ENCODE data around the gene TYSND1.

TYSND1 gene

DNA sequence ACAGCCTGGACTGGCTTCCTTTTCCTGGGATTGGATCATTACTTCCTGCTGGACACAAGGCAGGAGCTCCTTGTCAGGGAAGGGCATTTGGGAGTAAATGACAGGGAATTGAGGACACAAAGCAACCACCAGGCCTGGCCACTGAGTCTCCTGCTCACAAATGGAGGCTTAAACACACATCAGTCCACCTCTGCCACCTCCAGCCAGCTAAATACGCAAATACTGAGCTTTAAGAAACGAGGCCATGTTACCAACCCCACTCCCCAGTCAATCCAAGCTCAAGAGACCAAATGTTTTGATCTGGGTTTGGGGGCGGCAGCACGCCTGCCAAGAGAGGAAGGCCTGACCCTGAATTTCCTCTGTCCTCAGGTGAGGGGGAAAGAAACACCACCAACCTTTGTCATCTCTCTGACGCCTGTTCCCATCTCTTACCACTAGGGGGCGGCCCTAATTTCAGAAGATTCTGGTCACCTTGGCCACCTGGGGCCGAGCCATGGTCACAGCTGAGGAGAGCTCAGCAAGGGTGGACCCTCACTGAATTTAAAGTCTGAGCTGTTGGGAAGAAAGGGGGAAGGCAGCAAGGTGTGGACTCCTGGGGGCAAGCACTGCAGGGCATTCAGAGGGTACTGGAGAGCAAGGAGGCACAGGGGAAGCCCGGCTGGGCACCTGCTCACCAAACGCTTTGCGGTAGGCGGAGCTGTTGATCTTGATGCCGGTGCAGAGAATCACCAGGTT, 30.4 kb downstream of the TYSND1 start:
- in situ Hi-C loops (cut with MboI; ENCODE audit: low sequenced_read_pairs, unreplicated experiment): no loop called here
- peak; percentile 85 for DNase-seq (ENCODE audit: low spot score)
- TF ChIP-seq CTCF (IDR thresholded peaks at IDR 0.05; ENCODE audit: borderline replicate concordance, control extremely low read depth, extremely low read depth, insufficient read depth, missing control alignments): peak; percentile 82

- in situ Hi-C loops (cut with MboI; ENCODE audit: low sequenced_read_pairs, unreplicated experiment): no loop called here
- TF ChIP-seq CTCF (IDR thresholded peaks at IDR 0.05; ENCODE audit: borderline replicate concordance, control extremely low read depth, extremely low read depth, insufficient read depth, missing control alignments): no peak
- DNase-seq (ENCODE audit: low spot score): no peak
Observed at GRCh38 chr10:70114902-70115301, 31.6 kb downstream of the TYSND1 start.

GRCh38 chr10:70112071-70112470, 34.4 kb downstream of the TYSND1 start:
- no peak for DNase-seq (ENCODE audit: low spot score)

DNA sequence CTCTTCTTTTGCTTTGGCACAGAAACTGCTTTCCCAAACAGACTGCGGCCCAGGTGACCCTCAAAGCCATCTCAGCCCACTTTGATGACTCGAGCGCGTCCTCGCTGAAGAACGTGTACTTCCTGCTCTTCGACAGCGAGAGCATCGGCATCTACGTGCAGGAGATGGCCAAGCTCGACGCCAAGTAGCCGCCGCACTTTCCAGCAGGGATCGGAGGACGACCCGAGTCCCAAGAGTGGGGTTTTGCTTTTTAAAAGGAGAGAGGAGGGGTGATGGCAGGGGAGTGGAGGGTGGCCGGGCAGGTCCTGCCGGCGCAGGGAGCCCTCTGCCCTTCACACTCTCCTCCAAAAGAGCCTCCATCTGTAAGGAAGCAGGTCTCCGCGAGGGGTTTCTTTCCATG, 35.0 kb downstream of the TYSND1 start:
- no peak for TF ChIP-seq CTCF (IDR thresholded peaks at IDR 0.05; ENCODE audit: borderline replicate concordance, control extremely low read depth, extremely low read depth, insufficient read depth, missing control alignments)
- DNase-seq (ENCODE audit: low spot score): no peak
- in situ Hi-C loops (cut with MboI; ENCODE audit: low sequenced_read_pairs, unreplicated experiment): no loop called here

More at GRCh38 chr10:70112071-70112470, 34.4 kb downstream of the TYSND1 start:
- in situ Hi-C loops (cut with MboI; ENCODE audit: low sequenced_read_pairs, unreplicated experiment): no loop called here
- no peak for TF ChIP-seq CTCF (IDR thresholded peaks at IDR 0.05; ENCODE audit: borderline replicate concordance, control extremely low read depth, extremely low read depth, insufficient read depth, missing control alignments)

DNA sequence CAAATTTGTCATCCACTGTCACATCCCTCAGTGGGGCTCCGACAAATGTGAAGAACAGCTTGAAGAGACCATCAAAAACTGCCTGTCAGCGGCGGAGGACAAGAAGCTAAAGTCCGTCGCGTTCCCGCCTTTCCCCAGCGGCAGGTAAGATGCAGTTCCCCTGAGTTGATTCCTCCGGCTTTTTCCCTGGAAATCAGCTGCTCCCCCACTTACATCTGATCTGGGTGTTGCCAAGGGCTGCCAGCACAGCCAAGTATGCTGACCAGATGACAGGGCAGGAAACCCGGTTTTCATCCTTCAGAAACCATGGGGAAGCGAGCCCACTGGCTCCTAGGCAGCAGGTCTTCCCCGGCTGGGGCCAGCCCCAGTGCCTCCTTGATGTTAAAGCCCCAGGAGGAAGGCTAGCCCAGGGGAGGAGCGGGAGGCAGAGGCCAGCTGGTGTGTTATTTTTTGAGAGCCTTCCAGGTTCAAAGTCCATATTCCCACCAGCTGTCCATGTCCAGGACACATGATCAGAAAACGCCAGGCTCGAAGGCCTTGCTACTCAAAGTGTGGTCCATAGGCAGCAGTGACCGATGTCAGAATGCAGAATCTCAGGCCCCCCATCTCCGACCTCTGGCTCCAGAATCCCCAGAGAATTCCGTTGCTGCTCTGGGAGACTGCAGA, 37.3 kb downstream of the TYSND1 start:
- no peak for DNase-seq (ENCODE audit: low spot score)
- TF ChIP-seq CTCF (IDR thresholded peaks at IDR 0.05; ENCODE audit: borderline replicate concordance, control extremely low read depth, extremely low read depth, insufficient read depth, missing control alignments): no peak
- in situ Hi-C loops (cut with MboI; ENCODE audit: low sequenced_read_pairs, unreplicated experiment): no loop called here

DNA sequence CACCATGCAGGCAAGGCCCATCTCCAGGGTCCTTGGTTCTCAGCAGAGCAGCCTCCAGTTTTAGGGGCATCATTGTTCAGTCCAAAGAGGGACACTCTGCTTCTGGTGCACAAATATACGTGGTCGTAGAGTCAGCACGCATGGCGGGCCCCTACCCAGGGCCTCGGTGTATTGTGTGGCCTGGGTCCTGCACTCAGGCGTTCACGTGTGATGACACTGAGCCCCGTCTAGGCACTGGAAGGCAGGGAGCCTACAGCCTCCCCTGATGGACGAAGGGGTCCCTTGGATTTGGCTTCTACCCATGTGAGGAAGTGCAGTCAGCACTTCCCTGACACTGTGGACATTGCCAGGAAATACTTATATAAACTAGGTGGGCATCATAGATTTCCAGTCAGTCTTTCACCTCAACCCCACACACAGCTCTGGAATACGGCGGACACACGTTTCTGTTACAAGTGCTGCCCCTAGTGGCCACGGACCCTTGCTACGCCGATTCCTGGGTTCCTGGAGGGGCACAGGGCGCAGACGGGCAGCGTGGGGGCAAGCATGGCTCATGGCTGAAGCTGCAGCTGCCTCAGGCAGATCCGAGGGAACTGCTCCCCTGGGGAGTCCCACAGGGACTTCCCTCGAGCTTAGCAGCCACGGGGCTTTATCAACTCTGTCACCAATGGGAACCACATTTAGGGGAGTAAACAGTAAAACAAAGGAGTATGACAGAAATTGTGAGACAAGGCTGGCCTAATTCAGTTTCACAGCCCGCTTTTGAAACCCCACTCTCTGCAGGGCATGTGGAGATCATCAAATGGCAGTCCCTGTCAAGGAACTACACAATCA, 39.3 kb downstream of the TYSND1 start:
- in situ Hi-C loops (cut with MboI; ENCODE audit: low sequenced_read_pairs, unreplicated experiment): no loop called here
- peak; percentile 77 for DNase-seq (ENCODE audit: low spot score)
- peak; percentile 14 for TF ChIP-seq CTCF (IDR thresholded peaks at IDR 0.05; ENCODE audit: borderline replicate concordance, control extremely low read depth, extremely low read depth, insufficient read depth, missing control alignments)
